Astrocyte (in vitro differentiated cells and primary cell): ENCODE data around the gene BFSP2.

Source experiments
- EZH2 ChIP-seq: IDR thresholded peaks from 2 replicates; pipeline ENCODE4 v1.6.1; 2012; ENCODE audit warnings: mild to moderate bottlenecking, low read length, inconsistent platforms; ENCODE audit not compliant: insufficient read depth
- TF ChIP-seq, protein P1 (sequence below): IDR thresholded peaks from 2 replicates; pipeline ENCODE4 v1.5.1; 2011; ENCODE audit warnings: low read depth, mild to moderate bottlenecking, inconsistent platforms, low read length, moderate library complexity; ENCODE audit not compliant: insufficient read depth

DNA sequence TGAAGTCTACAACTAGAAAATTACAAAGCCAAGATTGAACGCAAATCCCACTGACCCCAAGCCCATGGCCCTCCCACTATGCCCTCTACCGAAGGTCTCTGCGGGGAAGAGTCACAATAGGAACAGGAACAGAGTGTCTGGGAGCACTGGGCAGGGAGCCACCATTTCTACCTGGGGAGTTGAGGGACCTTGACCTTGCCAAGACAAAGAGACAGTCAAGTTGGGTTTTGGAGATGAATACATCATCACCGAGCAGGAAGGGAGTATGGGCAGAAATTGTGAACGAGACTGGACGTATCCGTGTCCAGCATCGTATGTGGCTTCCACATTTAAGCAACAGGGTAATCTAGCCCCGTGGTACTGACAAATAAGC lies 30.8 kb upstream of the BFSP2 start:
- no peak for TF ChIP-seq EZH2
- TF ChIP-seq, protein P1, sequence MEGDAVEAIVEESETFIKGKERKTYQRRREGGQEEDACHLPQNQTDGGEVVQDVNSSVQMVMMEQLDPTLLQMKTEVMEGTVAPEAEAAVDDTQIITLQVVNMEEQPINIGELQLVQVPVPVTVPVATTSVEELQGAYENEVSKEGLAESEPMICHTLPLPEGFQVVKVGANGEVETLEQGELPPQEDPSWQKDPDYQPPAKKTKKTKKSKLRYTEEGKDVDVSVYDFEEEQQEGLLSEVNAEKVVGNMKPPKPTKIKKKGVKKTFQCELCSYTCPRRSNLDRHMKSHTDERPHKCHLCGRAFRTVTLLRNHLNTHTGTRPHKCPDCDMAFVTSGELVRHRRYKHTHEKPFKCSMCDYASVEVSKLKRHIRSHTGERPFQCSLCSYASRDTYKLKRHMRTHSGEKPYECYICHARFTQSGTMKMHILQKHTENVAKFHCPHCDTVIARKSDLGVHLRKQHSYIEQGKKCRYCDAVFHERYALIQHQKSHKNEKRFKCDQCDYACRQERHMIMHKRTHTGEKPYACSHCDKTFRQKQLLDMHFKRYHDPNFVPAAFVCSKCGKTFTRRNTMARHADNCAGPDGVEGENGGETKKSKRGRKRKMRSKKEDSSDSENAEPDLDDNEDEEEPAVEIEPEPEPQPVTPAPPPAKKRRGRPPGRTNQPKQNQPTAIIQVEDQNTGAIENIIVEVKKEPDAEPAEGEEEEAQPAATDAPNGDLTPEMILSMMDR = no peak
